ENCODE measurements around the gene ZKSCAN3. TPM values are rescaled to one million over a fixed set of nuclear protein-coding genes. Genes with fewer than 3 reads are reported as not detected.

Gene ZKSCAN3
- total and polyA plus RNA-seq, 10 of the 15 experiments (the other 5 are each of a cell fraction or from before 2014, with no cell fraction given): 0.86 to 4.3 (median 3.1) TPM

DNA sequence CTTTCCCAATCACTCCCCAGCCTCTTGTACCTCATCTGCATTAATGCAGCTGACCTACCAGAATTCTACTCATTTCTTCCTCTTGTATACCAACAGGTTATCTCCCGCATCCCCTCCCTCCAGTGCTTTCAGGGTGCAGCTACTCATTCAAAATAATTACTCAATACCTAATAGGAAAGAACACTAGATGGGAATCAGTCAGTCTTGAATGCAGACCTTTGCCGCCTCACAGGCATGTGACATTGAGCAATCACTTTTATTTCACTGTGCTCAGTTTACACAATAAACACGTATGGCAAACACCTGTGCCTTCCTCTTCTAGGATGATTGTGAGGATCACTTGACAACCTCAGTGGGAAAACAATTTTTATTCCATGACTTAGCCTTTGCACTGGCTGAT lies 27.1 kb upstream of the ZKSCAN3 start (continued):
- TF ChIP-seq, protein P1, sequence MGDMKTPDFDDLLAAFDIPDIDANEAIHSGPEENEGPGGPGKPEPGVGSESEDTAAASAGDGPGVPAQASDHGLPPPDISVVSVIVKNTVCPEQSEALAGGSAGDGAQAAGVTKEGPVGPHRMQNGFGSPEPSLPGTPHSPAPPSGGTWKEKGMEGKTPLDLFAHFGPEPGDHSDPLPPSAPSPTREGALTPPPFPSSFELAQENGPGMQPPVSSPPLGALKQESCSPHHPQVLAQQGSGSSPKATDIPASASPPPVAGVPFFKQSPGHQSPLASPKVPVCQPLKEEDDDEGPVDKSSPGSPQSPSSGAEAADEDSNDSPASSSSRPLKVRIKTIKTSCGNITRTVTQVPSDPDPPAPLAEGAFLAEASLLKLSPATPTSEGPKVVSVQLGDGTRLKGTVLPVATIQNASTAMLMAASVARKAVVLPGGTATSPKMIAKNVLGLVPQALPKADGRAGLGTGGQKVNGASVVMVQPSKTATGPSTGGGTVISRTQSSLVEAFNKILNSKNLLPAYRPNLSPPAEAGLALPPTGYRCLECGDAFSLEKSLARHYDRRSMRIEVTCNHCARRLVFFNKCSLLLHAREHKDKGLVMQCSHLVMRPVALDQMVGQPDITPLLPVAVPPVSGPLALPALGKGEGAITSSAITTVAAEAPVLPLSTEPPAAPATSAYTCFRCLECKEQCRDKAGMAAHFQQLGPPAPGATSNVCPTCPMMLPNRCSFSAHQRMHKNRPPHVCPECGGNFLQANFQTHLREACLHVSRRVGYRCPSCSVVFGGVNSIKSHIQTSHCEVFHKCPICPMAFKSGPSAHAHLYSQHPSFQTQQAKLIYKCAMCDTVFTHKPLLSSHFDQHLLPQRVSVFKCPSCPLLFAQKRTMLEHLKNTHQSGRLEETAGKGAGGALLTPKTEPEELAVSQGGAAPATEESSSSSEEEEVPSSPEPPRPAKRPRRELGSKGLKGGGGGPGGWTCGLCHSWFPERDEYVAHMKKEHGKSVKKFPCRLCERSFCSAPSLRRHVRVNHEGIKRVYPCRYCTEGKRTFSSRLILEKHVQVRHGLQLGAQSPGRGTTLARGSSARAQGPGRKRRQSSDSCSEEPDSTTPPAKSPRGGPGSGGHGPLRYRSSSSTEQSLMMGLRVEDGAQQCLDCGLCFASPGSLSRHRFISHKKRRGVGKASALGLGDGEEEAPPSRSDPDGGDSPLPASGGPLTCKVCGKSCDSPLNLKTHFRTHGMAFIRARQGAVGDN (IDR thresholded peaks at IDR 0.05): no peak

DNA sequence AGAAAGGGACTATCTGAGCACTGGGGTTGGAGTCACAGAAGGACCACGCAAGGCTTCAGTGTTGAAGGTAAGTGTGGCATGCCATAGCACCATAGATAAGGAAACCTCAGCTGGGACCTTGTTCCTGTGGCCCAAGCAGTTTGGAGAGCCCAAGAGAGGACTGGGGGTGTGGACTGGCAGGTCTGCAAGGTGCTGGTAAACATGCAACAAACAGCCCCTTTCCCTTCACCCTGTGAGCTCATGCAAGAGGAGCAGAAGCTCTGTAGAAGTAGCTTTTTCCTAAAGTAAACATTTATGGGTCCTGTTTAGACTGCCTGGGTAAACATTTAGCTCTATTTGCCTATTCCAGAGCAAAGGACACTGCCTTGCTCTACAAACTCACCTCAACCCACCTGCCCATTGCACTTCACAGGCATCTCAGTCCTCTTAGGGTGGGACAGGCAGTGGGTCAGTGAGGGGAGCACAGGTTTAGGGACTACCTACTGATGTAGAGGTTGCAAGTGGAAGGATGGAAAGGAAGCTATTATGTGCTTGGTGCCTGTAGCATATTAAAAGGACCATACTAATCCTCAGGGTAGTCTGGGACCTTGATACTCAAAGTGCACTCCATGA lies 25.8 kb upstream of the ZKSCAN3 start:
- Histone ChIP-seq H3K4me1 (ENCODE audit: control insufficient read depth, insufficient read depth, low read length) (no peaks in the 10 kb centered on the region), H3K4me3 (no peak overlapping the region), H3K4me2 (ENCODE audit: control insufficient read depth, insufficient read depth) (no peak overlapping the region), H3K36me3 (ENCODE audit: control insufficient read depth in 2 of 2, insufficient read depth in 2 of 2, low read length in 1 of 2) (peaks cover 0 to 7% of the 10 kb centered on the region in 2 experiments; a peak in 1 of 4 replicates), H3K27me3 (replicated peaks in 1 of 2; ENCODE audit: control insufficient read depth in 2 of 2, insufficient read depth in 2 of 2, low read length in 1 of 2) (no peaks in the 10 kb centered on the region), H3K9me3 (replicated peaks; ENCODE audit: control insufficient read depth, insufficient read depth, low read length) (peaks cover 15% of the 10 kb centered on the region), H4K20me1 (ENCODE audit: control insufficient read depth, insufficient read depth) (no peaks in the 10 kb centered on the region), H3K79me2 (ENCODE audit: control insufficient read depth, insufficient read depth, low read length) (no peaks in the 10 kb centered on the region), H3K27ac (ENCODE audit: control insufficient read depth, insufficient read depth) (no peak overlapping the region), H2AFZ (ENCODE audit: control insufficient read depth, low read depth, low read length) (no peak overlapping the region), H3K9ac (ENCODE audit: control insufficient read depth, insufficient read depth, low read length) (no peak overlapping the region)
- TF ChIP-seq NR2F1 (conservative IDR thresholded peaks at IDR 0.05) (no peak), RAD51 (IDR thresholded peaks at IDR 0.05) (no peak), BMI1 (IDR thresholded peaks at IDR 0.05; ENCODE audit: borderline replicate concordance) (no peak), TCF7 (IDR thresholded peaks at IDR 0.05; ENCODE audit: borderline replicate concordance) (no peak)
- TF ChIP-seq, protein P2, sequence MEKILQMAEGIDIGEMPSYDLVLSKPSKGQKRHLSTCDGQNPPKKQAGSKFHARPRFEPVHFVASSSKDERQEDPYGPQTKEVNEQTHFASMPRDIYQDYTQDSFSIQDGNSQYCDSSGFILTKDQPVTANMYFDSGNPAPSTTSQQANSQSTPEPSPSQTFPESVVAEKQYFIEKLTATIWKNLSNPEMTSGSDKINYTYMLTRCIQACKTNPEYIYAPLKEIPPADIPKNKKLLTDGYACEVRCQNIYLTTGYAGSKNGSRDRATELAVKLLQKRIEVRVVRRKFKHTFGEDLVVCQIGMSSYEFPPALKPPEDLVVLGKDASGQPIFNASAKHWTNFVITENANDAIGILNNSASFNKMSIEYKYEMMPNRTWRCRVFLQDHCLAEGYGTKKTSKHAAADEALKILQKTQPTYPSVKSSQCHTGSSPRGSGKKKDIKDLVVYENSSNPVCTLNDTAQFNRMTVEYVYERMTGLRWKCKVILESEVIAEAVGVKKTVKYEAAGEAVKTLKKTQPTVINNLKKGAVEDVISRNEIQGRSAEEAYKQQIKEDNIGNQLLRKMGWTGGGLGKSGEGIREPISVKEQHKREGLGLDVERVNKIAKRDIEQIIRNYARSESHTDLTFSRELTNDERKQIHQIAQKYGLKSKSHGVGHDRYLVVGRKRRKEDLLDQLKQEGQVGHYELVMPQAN (conservative IDR thresholded peaks at IDR 0.05): no peak
- POLR2A ChIA-PET: interaction anchor here (0.8 kb wide), 1 partner anchor 26 kb away, joined by 4 read pairs; no protein-coding TSS in a partner anchor
- CTCF ChIA-PET: interaction anchor here (0.9 to 1.1 kb wide), 2 partner anchors 11 to 162 kb away, joined by 3 to 5 read pairs; partner anchors contain the start of gene ZSCAN31
- DNase-seq (ENCODE audit: low read depth, low spot score) (no peak), ATAC-seq (no peak), FAIRE-seq (no peak)
- SMC1A ChIA-PET (ENCODE audit: uncharacterized antibody, unreplicated experiment): interaction anchor here (0.8 to 2.0 kb wide), 3 partner anchors 10 to 32 kb away, joined by 3 to 4 read pairs (median 4); no protein-coding TSS in a partner anchor
- no TSS peak for BruUV-seq (replicated peaks)
- 100% methylated on average over 1 of the region's 1 CpG for WGBS (ENCODE audit: insufficient coverage, insufficient replicate concordance, low lambda C conversion rate, missing lambda C conversion rate)
- intact Hi-C loops (cut with micrococcal nuclease; ENCODE audit: unreplicated experiment): no loop called here
- in situ Hi-C loops (cut with MboI): no loop called here
- RAD21 ChIA-PET (ENCODE audit: unreplicated experiment): no interaction called here

All from GM12878 (cell line).